CD4-positive, alpha-beta memory T cell (primary cell): ENCODE data around the gene MFRP. TPM values are rescaled to one million over a fixed set of nuclear protein-coding genes. Genes with fewer than 3 reads are reported as not detected.

Source experiments
- CTCF ChIA-PET: fragments of 350-600 bp; sonication (Branson Sonifier 250); formaldehyde crosslinking; loops from one replicate; lab custom pipeline; 2021; ENCODE audit warnings: inconsistent platforms; ENCODE audit not compliant: partially characterized antibody; lab: Charles Lee
- POLR2A ChIA-PET: fragments of 350-600 bp; sonication (Branson Sonifier 250); formaldehyde crosslinking; loops from one replicate; lab custom pipeline; 2021; ENCODE audit not compliant: partially characterized antibody; lab: Charles Lee
- DNase-seq, 5 donors: peaks; one replicate each; pipeline versions ENCODE4 v3.0.0 to v3.0.0-alpha.2; 2020 to 2022; ENCODE audit warnings: mixed read lengths in 1 of 5
- H3K27ac ChIP-seq: one replicate; pipeline ENCODE4 v1.7.0; 2013; ENCODE audit warnings: low read depth, low read length
- H3K27me3 ChIP-seq: 2 replicates; pipeline ENCODE4 v1.7.0; 2013; ENCODE audit warnings: mild to moderate bottlenecking, low read length, moderate library complexity; ENCODE audit not compliant: insufficient read depth
- H3K36me3 ChIP-seq: 2 replicates; pipeline ENCODE4 v1.7.0; 2013; ENCODE audit warnings: mild to moderate bottlenecking, low read length, moderate library complexity; ENCODE audit not compliant: insufficient read depth
- H3K4me1 ChIP-seq: 2 replicates; pipeline ENCODE4 v1.7.0; 2013; ENCODE audit warnings: mild to moderate bottlenecking, low read length, moderate library complexity; ENCODE audit not compliant: insufficient read depth
- H3K4me3 ChIP-seq, 2 donors: one replicate each; pipeline ENCODE4 v1.7.0; 2013; ENCODE audit warnings: low read length in 2 of 2, mild to moderate bottlenecking in 1 of 2
- H3K9me3 ChIP-seq, 2 donors: one replicate each; pipeline ENCODE4 v1.7.0; 2013; ENCODE audit warnings: low read length in 2 of 2, control low read depth in 1 of 2; ENCODE audit not compliant: control insufficient read depth in 1 of 2
- H3K27ac Mint-ChIP-seq, 7 donors: one replicate each; pipeline ENCODE4 v1.8.0; 2020 to 2021; ENCODE audit warnings: mixed read lengths in 7 of 7, mild to moderate bottlenecking in 6 of 7, inconsistent platforms in 3 of 7, moderate library complexity in 3 of 7
- H3K27me3 Mint-ChIP-seq, 2 donors: one replicate each; pipeline ENCODE4 v1.8.0; 2020 to 2021; ENCODE audit warnings: mixed read lengths in 2 of 2
- H3K36me3 Mint-ChIP-seq, 2 donors: one replicate each; pipeline ENCODE4 v1.8.0; 2020 to 2021; ENCODE audit warnings: mixed read lengths in 2 of 2, inconsistent platforms in 1 of 2, mild to moderate bottlenecking in 1 of 2
- H3K4me1 Mint-ChIP-seq, 4 donors: one replicate each; pipeline ENCODE4 v1.8.0; 2020 to 2021; ENCODE audit warnings: mixed read lengths in 4 of 4, mild to moderate bottlenecking in 1 of 4
- H3K4me3 Mint-ChIP-seq, 8 donors: one replicate each; pipeline ENCODE4 v1.8.0; 2020 to 2021; ENCODE audit warnings: mixed read lengths in 8 of 8, mild to moderate bottlenecking in 7 of 8, moderate library complexity in 6 of 8, inconsistent platforms in 3 of 8
- H3K9me3 Mint-ChIP-seq, 8 donors: one replicate each; pipeline ENCODE4 v1.8.0; 2020 to 2021; ENCODE audit warnings: mixed read lengths in 8 of 8, mild to moderate bottlenecking in 5 of 8, inconsistent platforms in 3 of 8, moderate library complexity in 1 of 8
- intact Hi-C: fragments of 100-400 bp; cut with micrococcal nuclease; formaldehyde crosslinking; loops from one replicate; pipeline ENCODE4 v1.15.1; 2023
- polyA plus RNA-seq, 2 donors: library from polyadenylated mRNA; unstranded; fragments of 300-500 nt; fragmentation: Illumina TruSeq; gene quantifications; one replicate each; pipeline ENCODE4 v1.2.3, GENCODE V29; 2021
- total RNA-seq, 2 experiments: library from RNA; stranded (reverse); gene quantifications; one replicate each; pipeline ENCODE4 v1.2.3, GENCODE V29; 2021

Gene MFRP
- total and polyA plus RNA-seq, 4 experiments from 2014 or later: not detected

GRCh38 chr11:119320776-119321524 is 25.6 kb downstream of the MFRP start:
- H3K27me3 ChIP-seq: peaks cover 5% of the 10 kb centered on the region
- Mint-ChIP-seq H3K4me1 (peaks cover 17 to 44% (median 28%) of the 10 kb centered on the region in 4 donors), H3K4me3 (peak overlapping the region; percentile 81 to 93 (median 86)), H3K27me3 (peaks cover 0 to 6% of the 10 kb centered on the region in 2 donors), H3K9me3 (no peaks in the 10 kb centered on the region), H3K27ac (peak overlapping the region in 6 of 7 donors; percentile 56 to 89 (median 77)), H3K36me3 (no peaks in the 10 kb centered on the region)
- peak in 4 of 5 donors; percentile 49 to 59 (median 54) for DNase-seq
- no peaks in the 10 kb centered on the region for H3K36me3 ChIP-seq
- ChIA-PET CTCF (interaction anchor here (0.8 to 11.0 kb wide), 11 partner anchors 15 to 161 kb away, joined by 3 to 146 read pairs (median 6); partner anchors contain the start of genes CBL and RNF26), POLR2A (interaction anchor here (0.6 to 3.5 kb wide), 11 partner anchors 11 to 1007 kb away, joined by 3 to 22 read pairs (median 4); partner anchors contain the start of genes CBL, HINFP, RNF26 and VPS11)
- peaks cover 52% of the 10 kb centered on the region for H3K4me1 ChIP-seq
- no peaks in the 10 kb centered on the region for H3K9me3 ChIP-seq
- intact Hi-C loops: loop anchor here (1.0 to 5.0 kb wide), 3 partner anchors 13 to 219 kb away; partner anchors contain the start of genes DPAGT1 and RNF26
- H3K4me3 ChIP-seq: peak overlapping the region; percentile 61 to 62
- H3K27ac ChIP-seq: peak overlapping the region; percentile 60

GRCh38 chr11:119320240-119320775 is 26.2 kb downstream of the MFRP start:
- ChIA-PET CTCF (interaction anchor here (1.0 to 11.0 kb wide), 9 partner anchors 13 to 151 kb away, joined by 3 to 146 read pairs (median 6); partner anchors contain the start of genes CBL and RNF26), POLR2A (interaction anchor here (0.7 to 3.5 kb wide), 9 partner anchors 10 to 253 kb away, joined by 3 to 22 read pairs (median 4); partner anchors contain the start of genes CBL, HINFP and VPS11)
- Mint-ChIP-seq H3K36me3 (no peaks in the 10 kb centered on the region), H3K4me1 (peaks cover 19 to 50% (median 33%) of the 10 kb centered on the region in 4 donors), H3K9me3 (no peaks in the 10 kb centered on the region), H3K27me3 (peaks cover 1 to 12% of the 10 kb centered on the region in 2 donors), H3K4me3 (peak overlapping the region in 5 of 8 donors; percentile 73 to 80 (median 79)), H3K27ac (peak overlapping the region in 4 of 7 donors; percentile 72 to 89 (median 88))
- Histone ChIP-seq H3K9me3 (no peaks in the 10 kb centered on the region), H3K27ac (peak overlapping the region; percentile 60), H3K27me3 (peaks cover 10% of the 10 kb centered on the region), H3K4me3 (peak overlapping the region in 1 of 2 donors; percentile 62), H3K4me1 (peaks cover 59% of the 10 kb centered on the region), H3K36me3 (no peaks in the 10 kb centered on the region)
- intact Hi-C loops: loop anchor here (5.0 kb wide), 2 partner anchors 38 to 218 kb away; partner anchors contain the start of gene DPAGT1
- DNase-seq: no peak

GRCh38 chr11:119319700-119320239 is 26.7 kb downstream of the MFRP start:
- Histone ChIP-seq H3K4me3 (no peak overlapping the region), H3K4me1 (peaks cover 64% of the 10 kb centered on the region), H3K27ac (no peak overlapping the region), H3K27me3 (peaks cover 10% of the 10 kb centered on the region), H3K9me3 (no peaks in the 10 kb centered on the region), H3K36me3 (no peaks in the 10 kb centered on the region)
- CTCF ChIA-PET: interaction anchor here (1.0 to 11.0 kb wide), 3 partner anchors 12 to 151 kb away, joined by 3 to 146 read pairs (median 10); partner anchors contain the start of genes NLRX1 and RNF26
- POLR2A ChIA-PET: interaction anchor here (1.0 to 2.4 kb wide), 3 partner anchors 18 to 252 kb away, joined by 3 to 10 read pairs (median 4); partner anchors contain the start of genes CBL and VPS11
- peak overlapping the region in 6 of 8 donors; percentile 64 to 83 (median 78) for H3K4me3 Mint-ChIP-seq
- H3K36me3 Mint-ChIP-seq: no peaks in the 10 kb centered on the region
- no peaks in the 10 kb centered on the region for H3K9me3 Mint-ChIP-seq
- H3K27me3 Mint-ChIP-seq: peaks cover 1 to 12% of the 10 kb centered on the region in 2 donors
- H3K4me1 Mint-ChIP-seq: peaks cover 19 to 54% (median 36%) of the 10 kb centered on the region in 4 donors
- peak overlapping the region in 6 of 7 donors; percentile 72 to 95 (median 88) for H3K27ac Mint-ChIP-seq
- intact Hi-C loops: loop anchor here (5.0 kb wide), 2 partner anchors 37 to 217 kb away; partner anchors contain the start of gene DPAGT1
- DNase-seq: no peak

GRCh38 chr11:119319136-119319699 is 27.3 kb downstream of the MFRP start:
- Mint-ChIP-seq H3K27ac (peak overlapping the region; percentile 65 to 96 (median 93)), H3K27me3 (peaks cover 1 to 13% of the 10 kb centered on the region in 2 donors), H3K9me3 (no peaks in the 10 kb centered on the region), H3K4me1 (peaks cover 19 to 59% (median 37%) of the 10 kb centered on the region in 4 donors), H3K36me3 (no peaks in the 10 kb centered on the region), H3K4me3 (peak overlapping the region; percentile 13 to 83 (median 74))
- POLR2A ChIA-PET: interaction anchor here (1.0 to 1.2 kb wide), 2 partner anchors 113 to 251 kb away, joined by 3 to 4 read pairs; partner anchors contain the start of genes CBL and VPS11
- CTCF ChIA-PET: interaction anchor here (1.0 to 11.0 kb wide), 3 partner anchors 12 to 150 kb away, joined by 3 to 146 read pairs (median 10); partner anchors contain the start of genes NLRX1 and RNF26
- H3K4me3 ChIP-seq: no peak overlapping the region
- H3K9me3 ChIP-seq: no peaks in the 10 kb centered on the region
- DNase-seq: no peak
- H3K36me3 ChIP-seq: no peaks in the 10 kb centered on the region
- H3K27ac ChIP-seq: peak overlapping the region; percentile 36
- peaks cover 67% of the 10 kb centered on the region for H3K4me1 ChIP-seq
- peaks cover 10% of the 10 kb centered on the region for H3K27me3 ChIP-seq
- intact Hi-C loops: no loop called here

- Histone ChIP-seq H3K36me3 (no peaks in the 10 kb centered on the region), H3K4me1 (peaks cover 64% of the 10 kb centered on the region), H3K27me3 (peaks cover 10% of the 10 kb centered on the region), H3K27ac (peak overlapping the region; percentile 36), H3K4me3 (no peak overlapping the region), H3K9me3 (no peaks in the 10 kb centered on the region)
- intact Hi-C loops: no loop called here
- no peaks in the 10 kb centered on the region for H3K36me3 Mint-ChIP-seq
- peak overlapping the region; percentile 65 to 96 (median 93) for H3K27ac Mint-ChIP-seq
- peak; percentile 49 to 76 (median 55) for DNase-seq
- ChIA-PET POLR2A (interaction anchor here (0.8 to 1.2 kb wide), 2 partner anchors 19 to 112 kb away, joined by 3 to 4 read pairs; partner anchors contain the start of gene CBL), CTCF (interaction anchor here (1.6 kb wide), 2 partner anchors 122 to 150 kb away, joined by 3 to 10 read pairs; partner anchors contain the start of gene NLRX1)
- H3K4me1 Mint-ChIP-seq: peaks cover 19 to 58% (median 34%) of the 10 kb centered on the region in 4 donors
- H3K9me3 Mint-ChIP-seq: no peaks in the 10 kb centered on the region
- peaks cover 1 to 16% of the 10 kb centered on the region in 2 donors for H3K27me3 Mint-ChIP-seq
- H3K4me3 Mint-ChIP-seq: peak overlapping the region in 7 of 8 donors; percentile 13 to 83 (median 76)
Measured at GRCh38 chr11:119318240-119319135, 28.0 kb downstream of the MFRP start.
